ENCODE data around the gene PPP1R12B.
"Not testable (repeated sequence)": the region's sequence is repeated elsewhere in the genome, so short reads cannot be mapped to it uniquely, and the experiment has no call there.

DNA sequence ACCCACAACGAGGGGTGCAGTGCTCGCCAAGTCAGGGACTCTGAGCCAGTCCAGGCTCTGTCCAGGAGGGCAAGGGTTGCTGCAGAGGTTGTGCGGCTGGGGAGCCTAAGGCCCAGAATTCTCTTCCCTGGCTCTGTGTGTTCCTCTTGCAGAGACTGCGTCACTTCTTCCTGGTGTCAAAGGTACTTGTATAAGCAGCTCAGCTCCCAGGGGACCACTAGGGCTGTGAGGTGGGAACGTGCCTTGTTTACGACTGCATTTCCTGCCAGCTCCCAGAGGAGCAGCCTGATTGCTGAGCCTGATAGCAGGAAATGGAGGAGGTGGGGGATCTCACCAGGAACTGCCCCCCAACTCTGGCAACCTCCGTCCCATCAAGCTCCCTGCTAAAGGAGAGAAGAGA lies 278.5 kb downstream of the PPP1R12B start:
- not testable (repeated sequence) for TF ChIP-seq POLR2AphosphoS5 (IDR thresholded peaks at IDR 0.05; ENCODE audit: low read depth, low read length); POLR2A (IDR thresholded peaks at IDR 0.05; ENCODE audit: low read depth, low read length); TAF1 (IDR thresholded peaks at IDR 0.05; ENCODE audit: borderline replicate concordance, low read depth, low read length)

Measured in GM12892 (cell line).